OCI-LY3 (cell line): ENCODE data around the gene LIX1.

Experiments
- H2AFZ ChIP-seq: fragments of 200-600, 300-600 bp; shearing (Covaris generic); 2 replicates; pipeline ENCODE4 v1.6.0; 2014; ENCODE audit warnings: antibody characterized with exemption, low read depth, low read length
- H3K27ac ChIP-seq: fragments of 200-600, 300-600 bp; sonication (generic); 2 replicates; pipeline ENCODE4 v1.5.1; 2014; ENCODE audit warnings: mild to moderate bottlenecking, low read length, moderate library complexity, mixed read lengths
- H3K27me3 ChIP-seq: fragments of 200-600, 300-600 bp; sonication (generic); 2 replicates; pipeline ENCODE4 v1.6.1; 2014; ENCODE audit warnings: low read depth, low read length, mixed read lengths
- H3K36me3 ChIP-seq: fragments of 200-600, 300-600 bp; sonication (generic); replicated peaks from 2 replicates; pipeline ENCODE3; 2014; ENCODE audit warnings: low read depth, low read length, mixed read lengths
- H3K4me1 ChIP-seq: fragments of 300-600, 200-600 bp; sonication (generic); 2 replicates; pipeline ENCODE4 v1.6.1; 2014; ENCODE audit warnings: low read length, mixed read lengths
- H3K4me2 ChIP-seq: fragments of 200-600, 300-600 bp; sonication (generic); 2 replicates; pipeline ENCODE4 v1.6.1; 2014; ENCODE audit warnings: low read length, mixed read lengths
- H3K4me3 ChIP-seq: fragments of 300-600, 200-600 bp; sonication (generic); 2 replicates; pipeline ENCODE4 v1.5.1; 2014; ENCODE audit warnings: antibody characterized with exemption, mild to moderate bottlenecking, low read length, moderate library complexity
- H3K79me2 ChIP-seq: fragments of 300-600, 200-600 bp; shearing (Covaris generic); 2 replicates; pipeline ENCODE4 v1.6.1; 2014; ENCODE audit warnings: mild to moderate bottlenecking, low read length, mixed read lengths
- H3K9ac ChIP-seq: fragments of 300-600, 200-600 bp; shearing (Covaris generic); 2 replicates; pipeline ENCODE4 v1.6.0; 2014; ENCODE audit warnings: mild to moderate bottlenecking, low read length, moderate library complexity
- H3K9me3 ChIP-seq: fragments of 200-600, 300-600 bp; shearing (Covaris generic); 2 replicates; pipeline ENCODE4 v1.6.1; 2014; ENCODE audit warnings: low read length, mixed read lengths; ENCODE audit not compliant: insufficient read depth
- H4K20me1 ChIP-seq: fragments of 200-600, 300-600 bp; sonication (generic); 2 replicates; pipeline ENCODE4 v1.6.1; 2016; ENCODE audit warnings: low read length, mixed read lengths; ENCODE audit not compliant: insufficient read depth
- CTCF ChIP-seq: fragments of 200-600, 300-600 bp; sonication (generic); IDR thresholded peaks from 2 replicates; pipeline ENCODE4 v1.5.1; 2014; ENCODE audit warnings: antibody characterized with exemption, low read length, low read depth
- EZH2phosphoT487 ChIP-seq: fragments of 200-600 bp; shearing (Covaris generic); IDR thresholded peaks from 2 replicates; pipeline ENCODE4 v1.6.1; 2018; ENCODE audit warnings: antibody characterized with exemption, mixed run types, low read depth

Gene LIX1

GRCh38 chr5:97073420-97073819 is 69.0 kb downstream of the LIX1 start:
- TF ChIP-seq CTCF (no peak), EZH2phosphoT487 (no peak)

GRCh38 chr5:97072696-97073095 is 69.7 kb downstream of the LIX1 start:
- Histone ChIP-seq H4K20me1 (no peaks in the 10 kb centered on the region), H3K36me3 (no peaks in the 10 kb centered on the region)

More at GRCh38 chr5:97073420-97073819, 69.0 kb downstream of the LIX1 start:
- no peaks in the 10 kb centered on the region for H3K9me3 ChIP-seq
- H3K4me2 ChIP-seq = no peak overlapping the region
- H3K9ac ChIP-seq = no peak overlapping the region
- no peaks in the 10 kb centered on the region for H3K36me3 ChIP-seq
- no peak overlapping the region for H3K27ac ChIP-seq
- H3K27me3 ChIP-seq = no peaks in the 10 kb centered on the region
- H2AFZ ChIP-seq = no peak overlapping the region
- no peaks in the 10 kb centered on the region for H3K79me2 ChIP-seq
- H4K20me1 ChIP-seq = no peaks in the 10 kb centered on the region
- H3K4me1 ChIP-seq = no peaks in the 10 kb centered on the region
- H3K4me3 ChIP-seq = no peak overlapping the region

DNA sequence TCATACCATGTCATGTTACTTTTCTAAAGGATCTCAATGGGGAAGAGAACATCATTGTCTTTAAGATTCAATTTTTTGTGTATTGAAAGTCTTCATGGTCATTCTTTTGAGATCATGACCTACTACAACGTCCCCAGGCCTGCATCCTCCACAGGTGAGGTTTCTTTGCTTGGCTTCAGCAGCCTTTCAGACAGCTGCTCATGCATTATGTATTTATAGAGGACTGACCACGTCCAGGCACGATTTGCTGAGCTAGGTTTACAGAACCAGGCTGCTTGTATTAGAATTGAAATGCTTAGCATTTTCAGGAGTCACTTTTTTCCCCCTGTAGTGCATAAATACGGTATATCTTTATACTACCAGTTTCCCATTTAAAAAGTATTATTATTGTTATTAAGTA is 70.4 kb downstream of the LIX1 start:
- Histone ChIP-seq H3K9me3 (no peaks in the 10 kb centered on the region), H3K4me2 (no peak overlapping the region), H3K27me3 (no peaks in the 10 kb centered on the region), H3K4me1 (no peaks in the 10 kb centered on the region), H2AFZ (no peak overlapping the region), H3K9ac (no peak overlapping the region), H3K4me3 (no peak overlapping the region), H3K79me2 (no peaks in the 10 kb centered on the region), H3K36me3 (no peaks in the 10 kb centered on the region), H4K20me1 (no peaks in the 10 kb centered on the region), H3K27ac (no peak overlapping the region)
- TF ChIP-seq CTCF (no peak), EZH2phosphoT487 (no peak)

More at GRCh38 chr5:97072696-97073095, 69.7 kb downstream of the LIX1 start:
- H2AFZ ChIP-seq = no peak overlapping the region
- no peaks in the 10 kb centered on the region for H3K4me1 ChIP-seq
- no peaks in the 10 kb centered on the region for H3K27me3 ChIP-seq
- no peak overlapping the region for H3K4me2 ChIP-seq
- H3K4me3 ChIP-seq = no peak overlapping the region
- no peak overlapping the region for H3K9ac ChIP-seq
- TF ChIP-seq EZH2phosphoT487 = no peak
- no peak for TF ChIP-seq CTCF
- H3K79me2 ChIP-seq = no peaks in the 10 kb centered on the region
- no peak overlapping the region for H3K27ac ChIP-seq
- H3K9me3 ChIP-seq = no peaks in the 10 kb centered on the region

DNA sequence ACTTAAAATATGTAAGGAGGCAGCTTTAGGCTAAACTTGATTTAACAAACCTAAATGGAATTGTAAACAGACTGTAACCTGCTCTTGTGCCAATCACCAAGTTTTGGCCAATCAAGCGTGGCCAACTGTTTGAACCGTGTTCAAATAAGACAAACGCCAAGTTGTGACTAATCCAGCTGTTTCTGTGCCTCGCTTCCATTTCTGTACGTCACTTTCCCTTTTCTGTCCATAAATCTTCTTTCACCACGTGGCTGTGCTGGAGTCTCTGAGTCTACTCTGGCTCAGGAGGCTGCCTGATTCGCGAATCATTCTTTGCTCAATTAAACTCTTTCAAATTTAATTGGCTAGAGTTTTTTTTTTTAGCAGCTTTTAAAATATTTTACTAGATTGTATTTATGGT is 71.3 kb downstream of the LIX1 start:
- no peaks in the 10 kb centered on the region for H3K27me3 ChIP-seq
- H3K36me3 ChIP-seq = no peaks in the 10 kb centered on the region
- H3K27ac ChIP-seq = no peak overlapping the region
- no peaks in the 10 kb centered on the region for H3K79me2 ChIP-seq
- no peak overlapping the region for H3K4me2 ChIP-seq
- no peaks in the 10 kb centered on the region for H3K4me1 ChIP-seq
- no peak overlapping the region for H3K4me3 ChIP-seq
- no peaks in the 10 kb centered on the region for H4K20me1 ChIP-seq
- TF ChIP-seq CTCF (no peak), EZH2phosphoT487 (no peak)
- no peak overlapping the region for H2AFZ ChIP-seq
- no peaks in the 10 kb centered on the region for H3K9me3 ChIP-seq
- no peak overlapping the region for H3K9ac ChIP-seq
